Left lung (tissue), 10 donors: ENCODE results near the gene ABCD1. TPM values are rescaled to one million over a fixed set of nuclear protein-coding genes. Genes with fewer than 3 reads are reported as not detected.

Source experiments
- ATAC-seq: fragments of 200-7000 bp; cut with Tn5 transposase; one replicate; pipeline ENCODE4 v1.9.1; 2020; ENCODE audit warnings: moderate library complexity
- DNase-seq, 4 donors: peaks; one replicate each; pipeline ENCODE4 v3.0.0-alpha.2; 2013 to 2020
- H3K27ac ChIP-seq, 2 donors: fragments of 200-600 bp; sonication (generic) in 1 of 2; one replicate each; pipeline versions ENCODE4 v1.5.0 to v1.8.0; 2020 to 2021
- H3K27me3 ChIP-seq, 2 donors: fragments of 200-600 bp; sonication (generic) in 1 of 2; one replicate each; pipeline versions ENCODE4 v1.5.0 to v1.8.0; 2020 to 2021
- H3K36me3 ChIP-seq, 2 donors: fragments of 200-600 bp; sonication (generic) in 1 of 2; one replicate each; pipeline versions ENCODE4 v1.5.0 to v1.8.0; 2020 to 2021
- H3K4me1 ChIP-seq, 2 donors: fragments of 200-600 bp; one replicate each; pipeline ENCODE4 v1.8.0; 2021
- H3K4me3 ChIP-seq, 2 donors: fragments of 200-600 bp; sonication (generic) in 1 of 2; one replicate each; pipeline versions ENCODE4 v1.5.0 to v1.8.0; 2020 to 2021; ENCODE audit warnings: mild to moderate bottlenecking in 1 of 2
- H3K9me3 ChIP-seq, 2 donors: fragments of 200-600 bp; sonication (generic) in 1 of 2; one replicate each; pipeline versions ENCODE4 v1.5.0 to v1.8.0; 2020 to 2021
- intact Hi-C, 2 donors: fragments of 100-400 bp; cut with DNase I; formaldehyde crosslinking; loops; one replicate each; pipeline versions ENCODE4 v1.11.2 to v1.14.2; 2022
- polyA plus RNA-seq, 6 donors: library from polyadenylated mRNA; unstranded; fragments of 120-200 nt; gene quantifications; one replicate each; pipeline ENCODE4 v1.2.1, GENCODE V29; 2013; ENCODE audit not compliant: insufficient read length in 6 of 6
- total RNA-seq, 2 donors: library from RNA; stranded (reverse); fragmentation: NEBNext Ultra II Directional; extraction: Animal tissue kit (Norgen Biotek cat#: 25700); gene quantifications; one replicate each; pipeline ENCODE4 v1.2.1, GENCODE V29; 2021
- TF ChIP-seq, protein P1 (sequence below), 2 donors: fragments of 200-600 bp; sonication (generic) in 1 of 2; IDR thresholded peaks; one replicate each; pipeline versions ENCODE4 v1.5.0 to v1.8.0; 2021; ENCODE audit warnings: antibody characterized with exemption in 2 of 2
- donor health status: DM: no; HTN: yes; CAD: no.
- donor health status: DM: no; HTN: no; CAD: no.

The ABCD1 gene
- total and polyA plus RNA-seq, 8 donors: 6.5 to 18.5 (median 10.0) TPM

DNA sequence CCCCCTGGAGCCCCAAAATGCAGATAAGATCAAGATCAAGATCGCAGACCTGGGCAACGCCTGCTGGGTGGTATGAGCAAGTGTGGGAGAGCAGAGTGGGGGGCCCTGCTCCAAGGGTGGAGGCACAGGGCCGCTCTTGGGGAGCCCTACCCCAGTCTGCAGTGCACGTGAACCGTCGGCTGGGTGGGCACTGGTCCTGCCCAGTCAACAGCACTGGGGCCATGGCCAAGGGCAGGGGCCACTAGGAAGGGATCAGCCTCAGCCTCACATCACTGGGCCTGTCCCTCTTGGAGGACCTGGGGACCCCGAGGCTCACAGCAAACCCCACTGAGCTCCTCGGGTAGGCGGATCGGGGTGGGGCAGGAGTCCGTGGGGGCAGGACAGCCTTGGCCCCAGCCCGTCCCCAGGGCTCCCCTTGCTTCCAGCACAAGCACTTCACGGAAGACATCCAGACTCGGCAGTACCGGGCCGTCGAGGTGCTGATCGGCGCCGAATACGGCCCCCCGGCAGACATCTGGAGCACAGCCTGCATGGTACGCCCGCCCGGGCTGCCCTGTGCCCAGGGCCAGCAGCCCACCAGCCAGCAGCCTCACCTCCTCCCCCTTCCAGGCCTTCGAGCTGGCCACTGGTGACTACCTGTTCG, 59.8 kb downstream of the ABCD1 start:
- H3K4me3 ChIP-seq: no peak overlapping the region
- TF ChIP-seq, protein P1, sequence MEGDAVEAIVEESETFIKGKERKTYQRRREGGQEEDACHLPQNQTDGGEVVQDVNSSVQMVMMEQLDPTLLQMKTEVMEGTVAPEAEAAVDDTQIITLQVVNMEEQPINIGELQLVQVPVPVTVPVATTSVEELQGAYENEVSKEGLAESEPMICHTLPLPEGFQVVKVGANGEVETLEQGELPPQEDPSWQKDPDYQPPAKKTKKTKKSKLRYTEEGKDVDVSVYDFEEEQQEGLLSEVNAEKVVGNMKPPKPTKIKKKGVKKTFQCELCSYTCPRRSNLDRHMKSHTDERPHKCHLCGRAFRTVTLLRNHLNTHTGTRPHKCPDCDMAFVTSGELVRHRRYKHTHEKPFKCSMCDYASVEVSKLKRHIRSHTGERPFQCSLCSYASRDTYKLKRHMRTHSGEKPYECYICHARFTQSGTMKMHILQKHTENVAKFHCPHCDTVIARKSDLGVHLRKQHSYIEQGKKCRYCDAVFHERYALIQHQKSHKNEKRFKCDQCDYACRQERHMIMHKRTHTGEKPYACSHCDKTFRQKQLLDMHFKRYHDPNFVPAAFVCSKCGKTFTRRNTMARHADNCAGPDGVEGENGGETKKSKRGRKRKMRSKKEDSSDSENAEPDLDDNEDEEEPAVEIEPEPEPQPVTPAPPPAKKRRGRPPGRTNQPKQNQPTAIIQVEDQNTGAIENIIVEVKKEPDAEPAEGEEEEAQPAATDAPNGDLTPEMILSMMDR (IDR thresholded peaks at IDR 0.05): no peak
- intact Hi-C loops: no loop called here
- H3K4me1 ChIP-seq: no peaks in the 10 kb centered on the region
- ATAC-seq (no peak), DNase-seq (no peak)
- H3K36me3 ChIP-seq: peaks cover 0 to 62% of the 10 kb centered on the region in 2 donors
- peaks cover 0 to 25% of the 10 kb centered on the region in 2 donors for H3K27me3 ChIP-seq
- no peak overlapping the region for H3K27ac ChIP-seq
- no peaks in the 10 kb centered on the region for H3K9me3 ChIP-seq

DNA sequence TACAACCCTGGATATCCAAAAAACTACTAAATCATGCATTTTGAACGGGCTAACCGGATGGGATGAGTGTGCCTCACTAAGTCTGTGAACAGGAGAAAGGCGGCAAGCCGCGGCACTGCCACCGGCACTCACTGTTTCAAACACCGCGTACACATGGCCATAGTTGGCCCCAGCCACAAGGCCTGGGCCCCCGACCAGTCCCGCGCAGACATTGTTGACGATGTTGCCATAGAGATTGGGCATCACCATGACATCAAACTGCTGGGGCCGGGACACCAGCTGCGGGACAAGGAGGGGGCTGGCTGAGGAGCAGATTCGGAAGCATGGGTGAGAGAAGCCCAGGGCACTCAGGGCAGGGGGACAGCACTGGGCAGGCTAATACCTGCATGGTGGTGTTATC, 62.0 kb downstream of the ABCD1 start:
- Histone ChIP-seq H3K4me1 (no peaks in the 10 kb centered on the region), H3K36me3 (peaks cover 0 to 76% of the 10 kb centered on the region in 2 donors), H3K9me3 (no peaks in the 10 kb centered on the region), H3K27ac (no peak overlapping the region), H3K27me3 (peaks cover 0 to 3% of the 10 kb centered on the region in 2 donors), H3K4me3 (no peak overlapping the region)
- intact Hi-C loops: no loop called here
- no peak for ATAC-seq
- TF ChIP-seq, protein P1 (IDR thresholded peaks at IDR 0.05): no peak
- no peak for DNase-seq

DNA sequence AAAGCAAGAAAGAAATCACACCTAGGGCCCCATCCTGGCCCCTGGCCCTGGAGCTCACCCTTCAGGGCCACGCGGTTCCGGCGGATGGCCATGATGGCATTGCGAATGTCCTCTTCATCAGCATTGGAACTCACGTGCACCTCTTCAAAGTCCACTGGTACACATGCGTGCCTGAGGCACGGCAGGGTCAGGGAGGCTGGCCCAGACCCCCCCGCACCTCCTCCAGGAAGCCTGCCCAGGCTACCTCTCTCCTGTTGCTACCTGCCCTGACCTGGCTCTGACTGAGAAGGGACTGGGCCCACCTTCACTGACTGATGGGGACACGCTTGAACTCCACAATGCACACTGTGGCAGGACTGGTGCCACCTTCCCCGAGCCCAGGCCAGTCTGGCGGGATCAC, 65.0 kb downstream of the ABCD1 start:
- DNase-seq (no peak), ATAC-seq (no peak)
- Histone ChIP-seq H3K36me3 (peaks cover 0 to 62% of the 10 kb centered on the region in 2 donors), H3K9me3 (no peaks in the 10 kb centered on the region), H3K27me3 (no peaks in the 10 kb centered on the region), H3K4me1 (peaks cover 0 to 15% of the 10 kb centered on the region in 2 donors), H3K27ac (no peak overlapping the region), H3K4me3 (no peak overlapping the region)
- TF ChIP-seq, protein P1 (IDR thresholded peaks at IDR 0.05): no peak
- intact Hi-C loops: no loop called here

DNA sequence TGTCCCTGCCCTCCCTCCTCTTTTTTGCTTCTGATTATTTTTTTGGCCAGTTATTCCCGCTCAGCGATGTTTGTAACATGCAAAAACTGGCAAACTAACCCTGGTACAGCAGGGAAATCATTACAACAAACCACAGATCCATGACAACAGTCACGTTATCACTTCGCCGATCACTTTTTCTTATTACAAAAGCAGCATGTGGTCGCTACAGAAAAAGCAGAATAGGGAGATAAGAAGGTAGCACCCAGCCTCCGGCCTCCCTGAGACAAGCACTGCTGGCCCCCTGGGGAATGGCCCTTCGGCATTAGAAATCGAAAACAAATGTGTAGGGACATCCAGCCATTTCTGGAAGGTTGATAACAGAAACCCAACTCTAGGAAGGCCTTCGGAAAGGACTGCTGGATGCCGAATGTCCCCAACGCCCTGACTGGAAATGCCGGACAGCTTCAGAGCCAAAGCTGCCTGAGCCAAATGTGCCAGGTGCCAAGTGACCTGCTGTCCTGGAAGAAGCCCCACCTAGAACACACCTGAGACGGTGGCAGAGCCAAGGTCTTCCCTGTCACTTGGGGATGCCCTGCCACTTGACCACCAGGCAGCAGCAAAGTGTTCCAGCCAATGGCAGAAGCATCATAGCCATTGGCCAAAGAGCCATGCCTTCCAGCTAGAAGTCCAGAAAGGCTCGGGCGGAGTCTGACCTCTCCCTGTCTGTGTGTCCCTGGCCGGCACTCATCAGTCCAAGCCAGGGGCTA, 66.6 kb downstream of the ABCD1 start:
- no peak overlapping the region for H3K4me3 ChIP-seq
- no peaks in the 10 kb centered on the region for H3K27me3 ChIP-seq
- H3K4me1 ChIP-seq: peaks cover 0 to 29% of the 10 kb centered on the region in 2 donors
- no peak for ATAC-seq
- DNase-seq: no peak
- intact Hi-C loops: no loop called here
- peaks cover 0 to 45% of the 10 kb centered on the region in 2 donors for H3K36me3 ChIP-seq
- no peak overlapping the region for H3K27ac ChIP-seq
- TF ChIP-seq, protein P1 (IDR thresholded peaks at IDR 0.05): no peak
- H3K9me3 ChIP-seq: no peaks in the 10 kb centered on the region

DNA sequence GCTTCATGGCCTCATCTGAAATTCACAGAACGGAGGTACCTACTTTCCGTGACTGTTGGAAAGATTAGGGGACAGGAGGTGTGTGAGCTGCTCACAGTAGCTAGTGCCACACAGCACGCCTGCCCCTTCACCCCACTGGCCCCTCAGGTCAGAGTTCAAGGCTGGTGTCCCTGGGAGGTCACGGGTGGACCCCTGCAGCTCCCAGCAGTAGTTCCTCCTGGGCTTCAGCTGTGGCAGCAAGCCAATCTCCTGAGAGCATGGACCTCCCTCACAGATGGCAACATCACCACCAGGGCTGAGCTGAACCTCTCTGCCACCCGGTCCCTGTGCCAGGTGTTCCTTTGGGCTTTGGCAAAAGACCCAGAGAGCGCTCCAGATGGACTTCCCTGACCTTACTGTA, 67.7 kb downstream of the ABCD1 start:
- ATAC-seq (no peak), DNase-seq (no peak)
- TF ChIP-seq, protein P1 (IDR thresholded peaks at IDR 0.05): no peak
- Histone ChIP-seq H3K27ac (no peak overlapping the region), H3K9me3 (no peaks in the 10 kb centered on the region), H3K36me3 (peaks cover 0 to 43% of the 10 kb centered on the region in 2 donors), H3K4me3 (no peak overlapping the region), H3K27me3 (no peaks in the 10 kb centered on the region), H3K4me1 (peaks cover 0 to 38% of the 10 kb centered on the region in 2 donors)
- intact Hi-C loops: no loop called here
